Stomach (tissue), 9 donors: ENCODE measurements around the gene TUT4. TPM values are rescaled to one million over a fixed set of nuclear protein-coding genes. Genes with fewer than 3 reads are reported as not detected.

ENCODE experiments used
- DNase-seq, 2 donors: peaks; one replicate each; pipeline versions ENCODE4 v3.0.0 to v3.0.0-alpha.2; 2013 to 2019
- H3K27ac ChIP-seq, 5 donors: fragments of 200-600 bp in 4 of 5; sonication (generic) in 4 of 5; one replicate each; pipeline ENCODE4 v1.5.1; 2013 to 2019; ENCODE audit warnings: mild to moderate bottlenecking in 1 of 5, moderate library complexity in 1 of 5
- H3K27me3 ChIP-seq, 3 donors: fragments of 200-600 bp; sonication (generic); one replicate each; pipeline ENCODE4 v1.5.1; 2017 to 2019; ENCODE audit warnings: mixed run types in 1 of 3
- H3K36me3 ChIP-seq, 4 donors: fragments of 200-600 bp; sonication (generic); 1 replicate in 3 of 4; 2 replicates in 1 of 4; pipeline ENCODE4 v1.5.1; 2016 to 2019
- H3K4me1 ChIP-seq, 4 donors: fragments of 200-600 bp; sonication (generic); one replicate each; pipeline ENCODE4 v1.5.1; 2016 to 2019
- H3K4me3 ChIP-seq, 4 donors: fragments of 200-600 bp; sonication (generic) in 3 of 4; one replicate each; pipeline ENCODE4 v1.5.1; 2016 to 2019; ENCODE audit warnings: mild to moderate bottlenecking in 1 of 4
- H3K9me3 ChIP-seq, 4 donors: fragments of 200-600 bp; sonication (generic); one replicate each; pipeline ENCODE4 v1.5.1; 2016 to 2019
- CTCF ChIP-seq, 7 experiments: fragments of 450-650 bp in 4 of 7; fragments of 200-600 bp in 3 of 7; sonication (generic) in 3 of 7; IDR thresholded peaks; one replicate each; pipeline ENCODE4 v1.5.1; 2016 to 2019; ENCODE audit warnings: antibody characterized with exemption in 7 of 7, control low read depth in 2 of 7, mild to moderate bottlenecking in 1 of 7
- EP300 ChIP-seq: sonication (generic); formaldehyde crosslinking; IDR thresholded peaks from one replicate; pipeline ENCODE4 v1.6.1; 2017; ENCODE audit warnings: antibody characterized with exemption
- POLR2A ChIP-seq, 4 donors: fragments of 450-650 bp; IDR thresholded peaks; one replicate each; pipeline ENCODE4 v1.6.1; 2016; ENCODE audit warnings: antibody characterized with exemption in 4 of 4, control low read depth in 2 of 4, mild to moderate bottlenecking in 1 of 4, moderate library complexity in 1 of 4
- POLR2AphosphoS5 ChIP-seq, 3 donors: sonication (generic); formaldehyde crosslinking; IDR thresholded peaks; one replicate each; pipeline ENCODE4 v1.6.1; 2016; ENCODE audit warnings: antibody characterized with exemption in 3 of 3
- WGBS, 5 donors: extraction: QIAGEN DNeasy Blood & Tissue Kit in 3 of 5; methylation state at CpG; one replicate each; pipeline versions ENCODE4 v1.1.5 to v1.1.7; 2013 to 2018; 5-methylcytosine and 5-hydroxymethylcytosine counted together
- intact Hi-C: fragments of 100-400 bp; cut with DNase I; formaldehyde crosslinking; loops from one replicate; pipeline ENCODE4 v1.15.1; 2023; ENCODE audit warnings: low total_unique reads
- polyA plus RNA-seq, 3 donors: library from polyadenylated mRNA; stranded (reverse); fragments of 200-250 nt; gene quantifications; one replicate each; pipeline ENCODE4 v1.2.3, GENCODE V29; 2013
- total RNA-seq, 5 donors: library from RNA; depleted of rRNA; stranded (reverse); fragments of >200 nt; gene quantifications; one replicate each; pipeline versions ENCODE4 v1.1.0 to v1.2.3, GENCODE V29; 2014 to 2016
- donor health status: healthy with polysubstance abuse.
- donor health status: Bipolar disorder and iron deficiency.
- donor health status: healthy.

TUT4 gene
- total and polyA plus RNA-seq, 8 donors, result 11.8 to 107 (median 37.1) TPM

GRCh38 chr1:52404975-52405338, 147.9 kb downstream of the TUT4 start:
- Histone ChIP-seq H3K36me3 (peaks cover 20 to 40% (median 40%) of the 10 kb centered on the region in 4 donors), H3K9me3 (no peaks in the 10 kb centered on the region), H3K27me3 (no peaks in the 10 kb centered on the region), H3K27ac (peak overlapping the region; percentile 88 to 94 (median 92)), H3K4me1 (peaks cover 15 to 36% (median 29%) of the 10 kb centered on the region in 4 donors), H3K4me3 (peak overlapping the region; percentile 77 to 89 (median 78))
- TF ChIP-seq POLR2AphosphoS5 (IDR thresholded peaks at IDR 0.05) (no peak), CTCF (IDR thresholded peaks at IDR 0.05) (peak in 1 of 7 experiments; percentile 1), EP300 (no peak), POLR2A (IDR thresholded peaks at IDR 0.05) (no peak)
- DNase-seq, result no peak
- 1 to 4% (median 2%) methylated on average over 8 of the region's 8 CpGs for WGBS, 5 donors
- intact Hi-C loops, result no loop called here

DNA sequence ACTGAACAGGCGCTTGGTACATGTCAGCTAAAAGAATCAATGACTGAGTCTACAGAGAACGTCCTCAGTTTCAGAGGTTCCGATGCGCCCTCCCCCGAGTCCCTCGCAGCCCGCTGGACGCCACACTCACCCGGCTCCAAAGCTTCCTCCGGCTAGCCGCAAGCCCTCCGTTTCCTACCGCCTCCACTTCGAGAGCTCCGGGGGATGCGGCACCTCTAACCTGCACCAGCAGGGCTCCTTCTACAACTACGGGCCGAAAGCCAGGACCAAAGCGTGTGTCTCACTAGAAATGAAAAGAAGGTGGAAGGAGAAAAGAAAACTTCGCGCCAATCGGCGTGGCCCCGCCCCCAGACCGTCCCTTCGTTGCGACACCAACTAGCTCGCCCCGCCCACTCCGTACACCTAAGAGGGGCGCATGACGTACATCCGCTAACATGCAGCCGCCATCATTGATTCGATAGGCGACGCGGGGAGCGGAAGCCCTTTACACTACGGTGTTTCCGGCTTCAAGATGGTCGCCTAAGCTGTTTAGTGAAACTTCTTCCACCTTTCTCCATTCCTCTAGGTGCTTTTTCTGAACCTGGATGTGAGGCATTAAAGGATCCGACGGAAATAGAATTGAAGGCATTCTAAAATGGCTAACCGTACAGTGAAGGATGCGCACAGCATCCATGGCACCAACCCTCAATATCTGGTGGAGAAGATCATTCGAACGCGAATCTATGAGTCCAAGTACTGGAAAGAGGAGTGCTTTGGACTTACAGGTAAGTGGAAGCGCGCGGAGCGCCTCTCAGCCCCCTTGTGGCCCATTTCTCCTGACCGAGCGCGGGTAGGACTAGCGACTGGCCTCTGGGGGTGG, 148.5 kb downstream of the TUT4 start, which contains the start of the genes ORC1 and PRPF38A:
Gene ORC1, minus strand, starts transcription at position 308 of the 859 bp plus-strand sequence. CDS start 2,200 bp downstream, outside the sequence.
Gene PRPF38A, plus strand, starts transcription at position 487 of the 859 bp plus-strand sequence. Its CDS starts 148 bp downstream, at position 635.
- Histone ChIP-seq H3K9me3 (no peaks in the 10 kb centered on the region), H3K36me3 (peaks cover 16 to 34% (median 34%) of the 10 kb centered on the region in 4 donors), H3K27ac (peak within 1 kb of the TSS; percentile 88 to 94 (median 92)), H3K27me3 (no peaks in the 10 kb centered on the region), H3K4me3 (peak within 1 kb of the TSS; percentile 77 to 89 (median 78)), H3K4me1 (peaks cover 15 to 36% (median 29%) of the 10 kb centered on the region in 4 donors)
- intact Hi-C loops, result no loop called here
- 0 to 1% (median 0%) methylated on average over 55 to 57 of the region's 57 CpGs for WGBS, 5 donors
- peak; percentile 99 for DNase-seq
- peak in 4 of 7 experiments; percentile 10 to 62 (median 50) for TF ChIP-seq CTCF (IDR thresholded peaks at IDR 0.05)
- TF ChIP-seq POLR2AphosphoS5 (IDR thresholded peaks at IDR 0.05), result peak; percentile 87 to 96 (median 92)
- TF ChIP-seq EP300, result peak; percentile 33
- TF ChIP-seq POLR2A (IDR thresholded peaks at IDR 0.05), result no peak

GRCh38 chr1:52403566-52404115, 149.3 kb downstream of the TUT4 start:
- no peak for TF ChIP-seq POLR2A (IDR thresholded peaks at IDR 0.05)
- TF ChIP-seq CTCF (IDR thresholded peaks at IDR 0.05), result no peak
- no peak for TF ChIP-seq EP300
- TF ChIP-seq POLR2AphosphoS5 (IDR thresholded peaks at IDR 0.05), result no peak
- WGBS, 5 donors, result 0 to 1% (median 0%) methylated on average over 16 of the region's 16 CpGs
- H3K4me1 ChIP-seq, result peaks cover 15 to 36% (median 29%) of the 10 kb centered on the region in 4 donors
- H3K36me3 ChIP-seq, result peaks cover 9 to 27% (median 27%) of the 10 kb centered on the region in 4 donors
- no peaks in the 10 kb centered on the region for H3K27me3 ChIP-seq
- H3K4me3 ChIP-seq, result peak overlapping the region; percentile 77 to 89 (median 78)
- no peaks in the 10 kb centered on the region for H3K9me3 ChIP-seq
- H3K27ac ChIP-seq, result peak overlapping the region; percentile 37 to 94 (median 92)
- DNase-seq, result peak in 1 of 2 donors; percentile 60
- intact Hi-C loops, result no loop called here

- no peak overlapping the region for H3K27ac ChIP-seq
- peak in 1 of 2 donors; percentile 19 for DNase-seq
Observed at GRCh38 chr1:52402860-52403240, 150.0 kb downstream of the TUT4 start.

More at GRCh38 chr1:52402860-52403240, 150.0 kb downstream of the TUT4 start:
- H3K27me3 ChIP-seq, result no peaks in the 10 kb centered on the region
- no peaks in the 10 kb centered on the region for H3K9me3 ChIP-seq
- intact Hi-C loops, result no loop called here
- no peak for TF ChIP-seq POLR2A (IDR thresholded peaks at IDR 0.05)
- no peak for TF ChIP-seq CTCF (IDR thresholded peaks at IDR 0.05)
- TF ChIP-seq EP300, result no peak
- no peak for TF ChIP-seq POLR2AphosphoS5 (IDR thresholded peaks at IDR 0.05)
- 24 to 42% (median 34%) methylated on average over 3 of the region's 3 CpGs for WGBS, 5 donors
- no peak overlapping the region for H3K4me3 ChIP-seq
- H3K36me3 ChIP-seq, result peaks cover 5 to 19% (median 19%) of the 10 kb centered on the region in 4 donors
- peaks cover 15 to 36% (median 29%) of the 10 kb centered on the region in 4 donors for H3K4me1 ChIP-seq
